ENCODE measurements around the gene GABBR2.

GABBR2 gene

DNA sequence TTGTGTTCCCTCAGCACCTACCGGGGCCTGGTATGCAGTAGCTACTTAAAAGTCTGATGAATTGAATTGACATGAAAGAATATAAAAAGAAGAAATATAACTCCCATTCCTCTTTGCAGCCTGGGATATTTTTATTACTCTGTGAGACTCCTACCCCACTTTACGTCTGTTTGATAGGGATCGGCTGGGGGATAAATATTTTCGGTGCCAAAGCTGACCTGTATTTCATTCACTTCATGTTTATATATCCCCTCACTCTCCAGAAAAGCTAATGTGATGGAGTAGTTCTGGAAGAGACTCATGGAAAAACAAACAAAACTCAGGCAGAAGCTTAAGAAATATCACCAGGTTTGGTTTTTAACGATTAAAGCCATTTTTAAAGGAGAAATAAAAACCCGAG lies 345.1 kb downstream of the GABBR2 start:
- DNase-seq = no peak

DNA sequence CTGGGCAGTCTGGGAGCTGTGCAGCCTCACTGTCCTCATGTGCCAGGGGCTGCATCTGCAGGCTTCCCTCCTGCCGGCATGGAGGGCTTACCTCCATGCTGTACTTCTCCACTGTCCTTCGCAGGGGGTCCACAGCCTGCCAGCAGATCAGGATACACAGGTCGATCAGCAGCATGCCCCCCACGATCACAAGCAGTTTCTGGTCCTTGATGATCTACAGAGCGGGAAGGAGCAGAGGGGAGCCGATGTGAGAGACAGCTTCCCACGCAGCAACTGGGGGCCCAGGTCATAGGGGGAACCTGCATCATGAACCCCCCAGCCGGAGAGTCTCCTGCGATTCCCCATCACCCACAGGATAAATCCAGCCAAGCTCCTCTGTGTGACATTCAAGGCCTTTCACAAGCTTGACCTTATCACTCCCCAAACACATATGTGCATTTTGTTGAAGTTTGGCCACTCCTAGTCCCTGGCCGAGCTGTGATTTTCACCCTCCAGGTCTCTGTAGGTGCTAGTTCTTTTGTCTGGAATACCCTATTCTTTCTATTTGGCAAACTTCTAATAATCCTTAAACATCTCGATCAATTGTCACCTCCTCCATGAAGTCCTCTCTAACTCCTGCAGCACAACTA lies 346.0 kb downstream of the GABBR2 start:
- no peak for DNase-seq

DNA sequence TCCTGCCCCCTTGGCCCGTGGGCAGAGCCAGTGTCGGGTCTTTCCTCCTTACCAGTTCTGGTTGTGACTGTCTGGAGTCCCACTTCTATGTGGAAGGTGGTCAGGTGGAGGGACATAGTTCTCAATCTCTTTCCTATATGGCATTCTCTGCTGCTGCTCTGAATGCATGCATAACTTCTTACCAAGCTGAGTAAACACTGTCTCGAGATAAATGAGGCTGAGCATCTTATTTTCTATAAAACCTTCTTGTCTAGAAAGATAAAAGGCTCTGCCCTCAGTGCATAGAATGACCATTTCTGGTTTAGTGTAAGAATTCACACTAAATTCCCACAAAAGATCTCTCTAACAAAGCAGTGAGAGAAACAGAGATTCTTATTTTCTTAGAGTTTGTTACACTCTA lies 347.1 kb downstream of the GABBR2 start:
- DNase-seq = no peak

DNA sequence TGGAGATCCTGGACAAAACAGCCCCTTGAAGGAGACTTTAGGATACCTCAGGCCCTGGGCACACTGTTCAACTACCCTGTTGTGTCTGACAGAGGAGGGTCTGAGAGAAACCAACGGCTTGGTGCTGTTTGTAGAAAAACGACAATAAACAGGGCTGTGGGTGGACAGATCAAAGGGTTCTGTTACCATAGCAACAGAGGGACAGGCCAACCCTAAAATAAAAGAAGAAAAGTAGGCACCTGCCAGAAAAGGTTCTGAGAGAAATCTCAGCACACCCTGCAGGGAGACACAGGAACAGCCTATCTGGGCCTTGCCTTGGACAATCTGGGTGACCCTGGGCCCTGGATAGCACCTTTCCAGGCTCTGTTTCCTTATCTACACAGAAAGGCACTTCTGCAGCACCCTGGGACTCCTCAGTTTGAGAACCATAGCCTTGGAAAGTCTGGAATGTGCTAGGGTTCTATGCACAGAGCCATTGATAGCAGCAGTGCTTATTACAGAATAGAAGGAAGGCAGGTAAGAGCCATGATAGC lies 348.5 kb downstream of the GABBR2 start:
- no peak for DNase-seq

DNA sequence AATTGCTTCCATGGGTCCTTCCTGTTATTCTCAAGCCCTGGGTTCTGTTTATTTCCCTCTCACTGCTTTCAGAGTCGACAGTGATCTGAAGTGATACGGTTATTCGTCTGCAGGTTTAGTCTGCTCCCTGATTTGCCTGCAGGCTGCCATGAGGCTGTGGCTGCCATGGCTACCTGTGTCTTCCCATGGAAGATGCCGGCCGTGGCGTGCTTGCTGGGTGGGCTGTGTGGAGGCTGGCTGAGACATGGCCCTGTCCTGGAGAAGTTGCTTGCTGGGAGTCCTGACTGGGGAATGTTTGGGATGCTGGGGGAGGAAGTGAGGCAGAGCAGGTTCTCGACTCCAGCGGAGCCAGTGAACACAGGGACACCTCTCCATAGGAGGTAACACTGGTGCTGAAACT lies 349.2 kb downstream of the GABBR2 start:
- DNase-seq = no peak

DNA sequence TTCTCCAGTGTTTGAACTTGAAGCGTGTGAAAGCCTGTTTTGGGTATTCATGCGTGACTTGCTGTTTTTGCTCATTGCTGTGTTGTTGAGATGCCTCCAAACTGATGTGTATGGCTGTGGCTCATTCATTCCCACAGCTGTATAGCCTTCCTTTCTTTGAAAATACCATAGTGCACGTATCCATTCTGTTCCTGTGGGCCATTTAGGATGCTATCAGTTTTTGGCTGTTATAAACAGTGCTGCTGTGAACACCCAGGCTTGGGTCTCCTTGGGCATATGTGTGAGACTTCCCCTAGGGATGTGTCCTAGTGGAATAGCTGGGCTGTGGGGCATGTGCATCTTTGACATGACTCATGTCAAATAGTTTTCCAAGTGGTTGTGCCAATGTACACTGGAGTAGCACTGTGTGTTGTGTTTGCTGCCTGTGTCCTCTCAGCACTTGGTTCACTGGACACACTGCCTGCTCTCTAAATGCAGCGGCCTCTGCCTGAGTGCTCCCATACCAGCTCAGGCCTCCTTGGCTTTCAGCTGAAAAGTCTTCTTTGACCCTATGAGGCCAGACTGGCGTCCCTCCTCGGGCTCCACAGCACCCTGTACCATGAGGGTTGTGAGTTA lies 350.7 kb downstream of the GABBR2 start:
- DNase-seq = no peak

DNA sequence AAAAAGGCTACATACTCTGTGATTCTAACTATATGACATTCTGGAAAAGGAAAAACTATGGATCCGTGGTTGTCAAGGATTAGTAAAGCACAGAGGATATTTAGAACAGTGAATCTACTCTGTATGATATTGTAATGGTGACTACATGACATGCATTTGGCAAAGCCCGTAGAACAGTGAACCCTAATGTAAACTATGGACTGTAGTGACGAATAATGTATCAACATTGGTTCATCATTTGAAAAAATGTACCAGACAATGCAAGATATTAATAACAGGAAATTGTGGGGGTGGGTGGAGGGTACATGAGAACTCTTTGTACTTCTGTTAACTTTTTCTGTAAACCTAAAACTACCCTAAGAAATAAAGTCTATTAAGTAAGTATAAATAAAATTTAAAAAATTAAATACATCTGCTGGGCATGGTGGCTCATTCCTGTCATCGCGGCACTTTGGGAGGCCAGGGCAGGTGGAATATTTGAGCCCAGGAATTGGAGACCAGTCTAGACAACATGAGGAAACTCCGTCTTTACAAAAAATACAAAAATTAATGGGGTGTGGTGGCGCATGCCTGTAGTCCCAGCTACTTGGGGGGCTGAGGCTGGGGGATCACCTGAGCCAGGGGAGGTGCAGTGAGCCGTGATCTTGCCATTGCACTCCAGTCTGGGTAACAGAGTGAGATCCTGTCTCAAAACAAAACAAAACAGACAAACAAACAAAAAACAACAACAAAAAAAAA lies 351.6 kb downstream of the GABBR2 start:
- no peak for DNase-seq

DNA sequence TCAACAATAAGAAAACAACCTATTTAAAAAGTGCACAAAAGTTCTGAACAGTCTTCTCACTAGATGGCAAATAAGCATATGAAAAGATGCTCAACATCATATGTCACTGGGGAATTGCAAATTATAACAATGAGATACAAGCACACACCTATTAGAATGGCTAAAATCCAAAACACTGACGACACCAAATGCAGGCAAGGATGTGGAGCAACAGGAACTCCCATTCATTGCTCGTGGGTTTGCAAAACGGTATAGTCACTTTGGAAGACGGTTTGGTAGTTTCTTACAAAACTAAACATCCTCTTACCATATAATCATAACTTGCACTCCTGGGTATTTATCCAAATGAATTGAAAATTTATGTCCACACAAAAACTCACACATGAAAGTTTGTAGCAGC lies 352.4 kb downstream of the GABBR2 start:
- DNase-seq = no peak

DNA sequence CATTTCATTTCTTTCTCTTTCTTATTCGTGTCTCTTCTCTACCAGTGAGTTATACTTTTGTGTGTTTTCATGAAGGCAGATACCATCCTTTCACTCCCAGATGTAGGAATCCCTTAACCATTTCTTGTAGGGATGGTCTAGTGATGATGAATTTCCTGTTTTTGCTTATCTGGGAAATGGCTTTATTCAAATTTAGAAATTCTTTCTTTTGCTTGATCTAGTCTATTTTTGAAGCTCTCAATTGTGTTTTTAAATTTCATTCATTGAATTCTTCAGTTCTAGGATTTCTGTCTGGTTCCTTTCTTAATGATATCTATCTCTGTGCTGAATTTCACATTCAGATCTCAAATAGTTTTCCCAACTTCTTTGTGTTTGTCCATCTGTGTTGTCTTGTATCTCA lies 357.4 kb downstream of the GABBR2 start:
- DNase-seq = no peak

DNA sequence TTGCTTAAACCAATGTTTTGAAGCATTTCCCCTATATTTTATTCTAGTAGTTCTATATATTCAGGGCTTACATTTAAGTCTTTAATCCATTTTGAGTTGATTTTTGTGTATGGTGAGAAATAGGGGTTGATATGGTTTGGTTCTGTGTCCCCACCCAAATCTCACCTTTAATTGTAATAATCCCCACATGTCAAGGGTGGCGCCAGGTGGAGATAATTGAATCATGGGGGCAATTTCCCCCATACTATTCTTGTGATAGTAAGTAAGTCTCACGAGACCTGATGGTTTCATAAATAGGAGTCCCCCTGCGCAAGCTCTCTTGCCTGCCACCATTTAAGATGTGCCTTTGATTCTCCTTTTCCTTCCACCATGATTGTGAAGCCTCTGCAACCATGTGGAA lies 361.1 kb downstream of the GABBR2 start:
- no peak for DNase-seq

DNA sequence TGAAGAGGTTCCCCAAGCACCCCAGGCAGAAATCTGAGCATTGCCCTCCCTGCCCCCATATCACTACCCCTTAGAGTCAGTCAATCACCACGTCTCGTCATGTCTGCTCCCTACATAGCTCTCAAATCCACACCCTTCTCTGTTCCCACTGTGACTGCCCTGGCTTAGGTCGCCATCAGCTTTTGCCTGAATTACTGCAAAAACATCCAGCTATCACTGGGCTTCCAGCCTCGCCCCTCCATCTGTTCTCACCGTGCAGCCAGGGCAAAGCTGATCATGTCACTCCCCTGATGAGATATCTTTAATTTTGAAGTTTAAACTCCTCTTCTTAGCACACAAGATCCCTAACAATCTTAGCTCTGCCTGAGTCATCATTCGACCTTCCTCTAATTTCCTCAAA lies 363.7 kb downstream of the GABBR2 start:
- DNase-seq = no peak

DNA sequence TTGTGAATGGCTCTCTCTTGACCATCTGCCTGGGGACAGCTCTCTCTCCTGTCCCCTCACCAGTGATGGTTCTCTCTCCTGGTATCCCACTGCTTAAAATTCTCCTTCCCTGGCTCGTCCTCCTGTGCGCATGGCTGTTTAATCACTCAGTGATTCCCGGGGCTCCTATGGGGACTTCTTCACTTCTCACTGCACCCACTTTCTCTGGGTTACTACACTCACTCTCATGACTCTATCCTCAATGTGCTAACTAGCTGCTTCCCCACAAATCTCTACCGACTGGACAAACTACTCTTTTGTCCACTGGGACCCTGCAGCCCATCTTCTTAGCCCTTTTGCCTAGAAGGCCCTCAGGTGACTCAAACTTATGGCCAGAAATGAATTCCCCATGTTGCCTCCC lies 364.2 kb downstream of the GABBR2 start:
- DNase-seq = no peak

DNA sequence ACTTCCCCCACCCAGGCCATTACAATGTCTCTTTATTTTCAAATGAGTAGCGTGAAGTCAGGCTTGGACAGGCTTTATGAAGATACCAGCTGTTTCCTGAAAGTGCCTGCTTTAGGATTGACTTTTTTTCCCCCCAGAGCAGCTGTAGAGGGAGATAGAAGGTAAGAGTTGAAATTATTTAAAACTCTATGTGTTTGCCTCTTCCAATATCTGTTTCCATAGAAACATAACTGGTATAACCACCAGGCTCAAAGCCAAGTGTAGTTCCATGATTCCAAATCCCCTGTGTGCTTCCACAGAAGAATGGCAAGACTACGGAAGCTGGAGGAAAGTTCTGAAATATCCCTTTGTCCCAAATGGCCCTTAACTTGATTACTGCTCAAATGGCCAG lies 365.9 kb downstream of the GABBR2 start:
- no peak for DNase-seq

DNA sequence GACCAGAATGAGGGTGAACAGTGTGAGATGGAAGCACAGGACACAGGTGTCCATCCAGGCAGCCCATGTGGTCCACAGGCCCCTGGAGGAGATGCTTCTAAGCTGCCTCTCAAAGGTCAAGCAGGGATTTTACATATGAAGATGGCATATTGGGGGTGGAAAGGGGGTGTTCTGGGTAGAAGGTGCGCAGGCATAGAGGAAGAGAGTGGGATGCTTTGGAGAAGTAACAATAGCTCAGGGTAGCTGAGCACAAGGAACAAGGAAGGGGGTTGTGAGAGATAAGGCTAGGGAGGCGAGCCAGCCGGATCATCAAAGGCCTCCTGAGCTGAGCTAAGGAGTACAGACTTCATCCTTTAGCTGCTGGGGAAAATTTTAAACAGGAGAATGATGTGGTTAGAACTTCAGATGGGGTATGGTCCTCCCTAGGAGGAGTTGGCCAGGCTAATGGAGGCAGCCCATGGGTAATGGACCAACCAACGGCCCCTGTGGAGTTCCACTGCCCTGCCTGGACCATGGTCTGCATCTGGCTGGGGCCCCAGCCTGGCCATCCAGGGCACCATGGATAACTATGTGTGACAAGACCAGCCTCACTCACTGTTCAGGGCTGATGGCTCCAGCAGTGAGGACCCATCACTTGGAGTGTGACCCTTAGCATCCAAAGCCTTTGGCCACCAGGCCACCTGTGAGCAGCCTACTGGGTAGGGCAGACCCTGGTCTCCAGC lies 366.5 kb downstream of the GABBR2 start:
- no peak for DNase-seq

DNA sequence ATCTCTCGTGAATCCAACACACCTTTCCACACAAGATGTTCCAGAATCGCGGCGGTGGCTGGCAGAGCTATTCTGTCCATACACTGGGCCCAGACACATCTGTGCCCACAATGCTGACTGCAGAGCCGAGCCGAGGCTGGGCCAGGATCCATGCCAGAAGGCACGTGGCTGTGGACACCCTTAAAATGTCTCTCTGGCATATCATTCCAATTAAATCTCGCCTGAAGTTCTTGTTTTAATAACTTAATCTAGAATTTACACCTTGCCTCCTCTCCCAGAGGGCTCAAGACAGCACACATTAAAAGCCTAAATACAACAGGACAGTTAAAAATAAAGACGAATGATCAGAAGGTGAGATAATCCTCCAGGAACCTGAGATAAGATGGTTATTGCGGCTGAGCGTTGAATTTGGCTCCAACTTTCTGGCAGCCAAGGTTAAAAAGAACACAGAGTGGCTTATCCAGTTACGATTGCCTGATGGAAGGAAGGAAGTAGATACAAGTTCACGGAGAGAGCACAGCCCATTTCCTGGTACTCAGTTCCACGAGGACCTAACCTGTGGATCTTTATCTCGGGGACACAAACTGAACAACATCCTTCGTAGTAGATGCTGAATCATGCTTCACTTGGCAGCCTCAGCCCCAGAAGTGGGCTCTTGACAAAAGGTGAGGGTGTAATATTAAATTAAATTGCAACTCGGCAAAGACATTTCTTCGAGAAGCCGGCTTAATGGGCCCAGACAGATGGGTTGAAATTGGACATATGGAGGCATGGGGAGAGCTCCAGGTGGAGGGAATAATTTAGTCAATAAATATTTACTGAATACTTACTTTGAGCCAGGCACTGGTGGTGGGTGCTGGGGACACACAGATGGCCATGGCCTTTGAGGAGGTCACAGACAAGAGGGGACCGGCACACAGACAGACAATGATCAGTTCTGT lies 367.3 kb downstream of the GABBR2 start:
- DNase-seq = no peak

DNA sequence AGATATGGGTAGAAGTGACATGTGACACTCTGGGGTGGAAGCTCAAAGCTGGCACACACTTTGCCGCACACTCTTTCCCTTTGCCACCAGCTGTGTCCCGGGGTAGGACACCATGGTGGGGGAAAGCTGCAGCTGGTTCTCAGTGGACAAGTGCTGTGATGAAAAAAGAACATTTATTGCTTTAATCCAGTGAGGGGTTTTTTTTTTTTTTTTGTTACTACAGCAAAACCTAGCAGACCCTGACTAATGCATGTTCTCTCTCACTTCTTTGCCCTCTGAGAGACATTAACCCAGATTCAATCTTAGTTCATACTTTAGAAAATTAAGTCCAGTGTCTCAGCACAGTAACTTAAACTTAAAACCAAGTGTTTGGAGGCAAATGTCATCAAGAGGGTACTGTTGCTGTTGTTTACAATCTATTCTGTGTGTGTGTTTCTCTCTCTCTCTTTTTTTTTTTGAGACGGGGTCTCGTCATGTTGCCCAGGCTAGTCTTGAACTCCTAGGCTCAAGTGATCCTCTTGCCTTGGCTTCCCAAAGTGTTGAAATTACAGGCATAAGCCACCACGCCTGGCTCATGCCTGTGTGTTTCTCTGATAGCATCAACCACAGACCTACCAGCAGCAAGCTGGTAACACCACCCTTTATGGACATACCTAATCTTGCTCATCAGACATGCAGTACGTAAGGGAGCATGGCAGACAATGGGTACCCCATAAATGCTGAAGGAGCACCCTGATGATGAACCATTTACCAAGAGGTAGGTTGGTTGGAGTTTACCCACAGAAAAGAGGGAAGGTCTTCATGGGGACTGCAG lies 368.5 kb downstream of the GABBR2 start:
- no peak for DNase-seq

DNA sequence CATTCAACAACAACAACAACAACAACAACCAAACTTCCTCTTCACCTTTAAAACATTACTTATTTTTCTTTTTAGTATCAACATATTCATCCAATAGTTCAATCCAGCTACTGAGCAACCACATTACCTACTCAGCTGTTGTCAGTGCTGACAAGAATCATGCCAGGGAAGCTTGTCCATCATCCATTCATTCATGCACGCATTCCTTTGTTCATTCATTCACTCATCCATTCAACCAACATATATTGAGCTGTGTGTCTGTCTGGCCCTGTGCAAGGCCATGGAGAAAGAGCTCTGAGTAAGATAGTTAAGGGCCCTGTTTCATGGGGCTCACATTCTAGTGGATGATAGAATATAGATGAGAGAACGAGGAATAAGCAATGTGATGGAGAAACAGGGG lies 373.1 kb downstream of the GABBR2 start:
- DNase-seq = no peak

DNA sequence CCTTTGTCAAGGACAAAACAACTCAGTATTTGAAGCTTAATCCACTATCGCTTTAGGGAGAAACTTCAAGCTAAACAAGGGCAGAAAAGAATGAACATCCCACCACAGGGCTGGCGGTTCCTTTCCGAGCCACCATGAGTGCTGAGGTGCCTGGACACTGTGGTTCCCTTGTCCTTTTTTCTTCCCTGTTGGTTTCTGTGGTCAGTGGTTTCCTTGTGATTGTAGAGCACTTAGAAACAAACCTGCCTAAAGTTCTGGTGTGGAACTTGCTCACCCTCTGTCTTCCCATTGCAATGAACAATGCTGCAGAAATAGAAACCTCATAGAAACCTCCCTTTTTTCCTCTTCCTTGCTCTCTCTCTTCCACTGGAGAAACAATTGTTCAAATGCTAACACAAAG lies 373.9 kb downstream of the GABBR2 start:
- DNase-seq = no peak

DNA sequence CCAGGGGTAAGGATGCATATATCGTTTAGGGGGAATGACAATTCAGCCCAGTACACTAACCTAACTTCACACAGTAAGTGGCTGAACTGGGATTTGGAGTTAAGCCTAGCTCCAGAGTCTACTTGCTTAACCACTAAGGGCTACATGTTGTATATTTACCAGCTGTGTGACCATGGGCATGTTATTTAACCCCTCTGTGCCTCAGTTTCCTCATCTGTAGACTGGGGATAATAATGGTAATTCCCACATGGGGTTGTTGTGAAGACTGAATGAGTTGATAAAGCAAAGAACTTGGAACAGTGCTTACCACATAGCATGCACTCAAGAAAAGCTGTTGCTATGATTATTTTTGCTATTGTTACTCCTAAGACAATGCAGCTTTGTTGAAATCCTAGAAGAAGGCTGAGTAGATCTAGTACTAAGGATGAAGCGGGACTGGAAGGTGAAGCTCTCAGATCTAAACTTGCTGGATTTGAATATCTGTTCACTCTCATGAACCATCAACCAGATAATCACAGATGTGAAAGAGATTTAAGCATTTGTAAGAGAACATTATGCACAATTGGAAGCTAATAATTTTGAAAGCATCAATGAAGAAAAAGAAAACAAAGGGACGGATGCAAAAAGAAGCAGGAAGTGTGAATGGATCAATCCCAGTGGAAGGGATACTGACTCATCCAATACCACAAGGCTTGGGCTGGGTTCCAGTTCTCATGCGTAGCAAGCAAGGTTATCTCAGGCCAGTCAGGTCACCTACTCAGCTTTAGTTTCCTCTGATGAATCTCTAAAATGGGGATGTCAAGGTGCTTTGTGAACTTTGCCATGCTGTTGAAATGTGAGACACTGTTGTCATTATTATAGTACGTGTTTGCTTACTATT lies 374.8 kb downstream of the GABBR2 start:
- no peak for DNase-seq

DNA sequence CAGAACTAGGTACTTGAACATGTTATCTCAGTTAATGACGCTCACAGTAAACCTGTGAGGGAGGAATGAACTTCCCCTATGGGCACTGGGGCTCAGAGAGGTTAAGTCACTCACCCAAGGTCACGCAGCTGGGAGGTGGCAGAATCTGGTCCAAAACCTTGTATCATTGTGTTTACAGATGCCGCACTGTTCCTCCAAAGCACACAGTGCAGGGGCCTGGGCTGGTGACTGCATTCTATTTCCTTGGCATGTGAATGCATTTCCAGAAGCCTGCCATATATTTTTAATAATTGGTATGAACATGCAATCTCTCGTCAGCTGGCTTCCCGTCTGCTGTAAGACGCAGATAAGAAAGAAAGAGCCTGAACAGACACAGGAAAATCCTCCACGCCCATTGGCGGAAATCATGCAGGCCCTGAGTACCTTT lies 376.3 kb downstream of the GABBR2 start:
- DNase-seq = no peak

Data from activated gamma-delta T cell treated with Interleukin-2 at 50 U/mL for 16 hours (primary cell).